Thoracic aorta (tissue), 2 donors: ENCODE results near the gene HERC3. TPM values are rescaled to one million over a fixed set of nuclear protein-coding genes. Genes with fewer than 3 reads are reported as not detected.
A peak's percentile ranks its signal among the peaks of the same experiment; 100 is the strongest.

Experiments used
- ATAC-seq: fragments of 150-250 bp; one replicate; pipeline ENCODE4 v1.8.0; 2017; ENCODE audit warnings: low read depth; ENCODE audit not compliant: insufficient number of reproducible peaks, low FRiP score
- DNase-seq: peaks from one replicate; pipeline ENCODE4 v3.0.0-alpha.2; 2020; ENCODE audit warnings: low spot score
- H3K27ac ChIP-seq, 2 donors: fragments of 200-600 bp; sonication (generic); 1 replicate in 1 of 2; 2 replicates in 1 of 2; pipeline ENCODE4 v1.5.1; 2016; ENCODE audit warnings: mild to moderate bottlenecking in 2 of 2, moderate library complexity in 2 of 2
- H3K27me3 ChIP-seq: fragments of 200-600 bp; sonication (generic); replicated peaks from 2 replicates; pipeline ENCODE4 v1.6.0; 2016; ENCODE audit warnings: mild to moderate bottlenecking; ENCODE audit not compliant: insufficient read depth
- H3K36me3 ChIP-seq: fragments of 200-600 bp; sonication (generic); one replicate; pipeline ENCODE4 v1.5.1; 2016
- H3K4me1 ChIP-seq, 2 donors: fragments of 200-600 bp; sonication (generic); 1 replicate in 1 of 2; 2 replicates in 1 of 2; pipeline versions ENCODE4 v1.5.1 to v1.6.0; 2016; ENCODE audit warnings: low read depth in 2 of 2, mild to moderate bottlenecking in 1 of 2; ENCODE audit not compliant: control insufficient read depth in 1 of 2
- H3K4me3 ChIP-seq: fragments of 200-600 bp; sonication (generic); 2 replicates; pipeline ENCODE4 v1.5.1; 2016; ENCODE audit warnings: mild to moderate bottlenecking
- H3K9me3 ChIP-seq: fragments of 200-600 bp; sonication (generic); 2 replicates; pipeline ENCODE4 v1.5.1; 2016
- total RNA-seq, 2 donors: library from RNA; depleted of rRNA; stranded (reverse); fragments of >200 nt; gene quantifications; one replicate each; pipeline versions ENCODE4 v1.1.0 to v1.2.3, GENCODE V29; 2016
- TF ChIP-seq, protein P1 (sequence below): fragments of 200-600 bp; sonication (generic); IDR thresholded peaks from one replicate; pipeline ENCODE4 v1.5.1; 2019; ENCODE audit warnings: antibody characterized with exemption

The HERC3 gene
- total RNA-seq, 2 donors from 2014 or later, result 34.5 to 51.4 TPM

DNA sequence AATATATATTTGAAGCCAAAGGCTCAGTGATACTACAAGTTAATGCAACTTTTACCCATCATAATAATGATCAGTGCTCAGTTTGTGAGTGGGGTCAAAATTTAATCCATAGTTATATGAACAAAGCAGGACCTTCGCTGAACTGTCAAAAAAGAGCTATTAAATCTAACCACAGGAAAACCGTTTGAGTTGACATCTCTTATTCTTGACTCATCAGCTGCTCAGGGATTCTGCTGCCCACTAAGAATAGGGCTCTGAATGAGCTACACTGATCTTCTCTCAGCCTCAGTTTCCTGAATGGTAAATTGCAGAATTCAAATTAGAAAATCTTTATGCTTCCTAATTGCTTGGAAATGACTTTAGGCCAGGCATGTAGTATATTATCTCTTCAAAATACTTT, 150.3 kb downstream of the HERC3 start:
- no peak for ATAC-seq
- no peaks in the 10 kb centered on the region for H3K9me3 ChIP-seq
- H3K27me3 ChIP-seq, result no peaks in the 10 kb centered on the region
- H3K4me3 ChIP-seq, result no peak overlapping the region
- peaks cover 3% of the 10 kb centered on the region for H3K36me3 ChIP-seq
- H3K27ac ChIP-seq, result no peak overlapping the region
- no peak for DNase-seq
- H3K4me1 ChIP-seq, result peaks cover 35 to 55% of the 10 kb centered on the region in 2 donors
- TF ChIP-seq, protein P1, sequence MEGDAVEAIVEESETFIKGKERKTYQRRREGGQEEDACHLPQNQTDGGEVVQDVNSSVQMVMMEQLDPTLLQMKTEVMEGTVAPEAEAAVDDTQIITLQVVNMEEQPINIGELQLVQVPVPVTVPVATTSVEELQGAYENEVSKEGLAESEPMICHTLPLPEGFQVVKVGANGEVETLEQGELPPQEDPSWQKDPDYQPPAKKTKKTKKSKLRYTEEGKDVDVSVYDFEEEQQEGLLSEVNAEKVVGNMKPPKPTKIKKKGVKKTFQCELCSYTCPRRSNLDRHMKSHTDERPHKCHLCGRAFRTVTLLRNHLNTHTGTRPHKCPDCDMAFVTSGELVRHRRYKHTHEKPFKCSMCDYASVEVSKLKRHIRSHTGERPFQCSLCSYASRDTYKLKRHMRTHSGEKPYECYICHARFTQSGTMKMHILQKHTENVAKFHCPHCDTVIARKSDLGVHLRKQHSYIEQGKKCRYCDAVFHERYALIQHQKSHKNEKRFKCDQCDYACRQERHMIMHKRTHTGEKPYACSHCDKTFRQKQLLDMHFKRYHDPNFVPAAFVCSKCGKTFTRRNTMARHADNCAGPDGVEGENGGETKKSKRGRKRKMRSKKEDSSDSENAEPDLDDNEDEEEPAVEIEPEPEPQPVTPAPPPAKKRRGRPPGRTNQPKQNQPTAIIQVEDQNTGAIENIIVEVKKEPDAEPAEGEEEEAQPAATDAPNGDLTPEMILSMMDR, result no peak

DNA sequence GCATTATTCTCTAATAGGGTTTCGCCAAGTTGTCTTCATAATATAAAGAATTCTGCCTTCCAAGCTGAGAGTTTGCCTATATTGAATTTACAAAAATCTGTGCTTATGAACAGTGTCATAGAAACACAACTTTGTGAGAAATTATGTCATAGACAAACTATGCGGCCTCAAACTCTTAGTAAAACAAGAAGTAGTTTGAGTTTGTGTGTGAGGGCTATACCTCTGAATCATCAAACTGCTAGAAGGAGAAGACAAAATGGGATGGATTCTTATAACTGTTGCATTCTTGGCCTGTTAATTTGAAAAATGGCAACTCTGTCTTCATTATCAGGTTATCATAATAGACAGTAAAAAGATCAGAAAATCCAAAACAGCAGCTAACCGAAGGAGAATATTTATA, 151.4 kb downstream of the HERC3 start:
- peak overlapping the region; percentile 27 to 58 for H3K27ac ChIP-seq
- peak; percentile 69 for ATAC-seq
- H3K36me3 ChIP-seq, result peaks cover 13% of the 10 kb centered on the region

DNA sequence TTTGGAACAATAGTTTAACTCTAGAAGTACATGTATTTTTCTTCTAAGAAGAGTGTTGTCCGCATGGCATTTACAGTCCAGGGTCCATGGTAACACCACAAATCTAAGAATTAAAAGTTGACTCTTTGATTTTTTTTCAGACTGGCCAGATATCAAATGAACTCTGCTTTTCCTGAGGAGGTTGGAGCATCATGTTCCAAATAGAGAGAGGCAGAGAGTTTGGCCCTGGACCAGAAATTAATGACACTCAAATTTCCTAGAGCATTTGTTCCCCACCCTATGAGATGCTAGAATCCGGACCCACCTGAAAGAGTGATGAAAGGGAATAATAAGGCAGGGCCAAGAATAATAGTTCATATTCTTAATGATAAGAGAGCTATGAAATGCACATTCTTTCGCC, 152.3 kb downstream of the HERC3 start:
- DNase-seq (no peak), ATAC-seq (no peak)
- no peaks in the 10 kb centered on the region for H3K27me3 ChIP-seq
- H3K27ac ChIP-seq, result peak overlapping the region; percentile 27 to 58
- H3K4me3 ChIP-seq, result no peak overlapping the region
- H3K36me3 ChIP-seq, result peaks cover 20% of the 10 kb centered on the region
- no peaks in the 10 kb centered on the region for H3K9me3 ChIP-seq
- TF ChIP-seq, protein P1, result no peak
- peaks cover 30 to 41% of the 10 kb centered on the region in 2 donors for H3K4me1 ChIP-seq

More for the DNA sequence above, 151.4 kb downstream of the HERC3 start:
- Histone ChIP-seq H3K4me1 (peaks cover 30 to 44% of the 10 kb centered on the region in 2 donors), H3K9me3 (no peaks in the 10 kb centered on the region), H3K4me3 (no peak overlapping the region), H3K27me3 (no peaks in the 10 kb centered on the region)
- DNase-seq, result no peak
- TF ChIP-seq, protein P1, result no peak

DNA sequence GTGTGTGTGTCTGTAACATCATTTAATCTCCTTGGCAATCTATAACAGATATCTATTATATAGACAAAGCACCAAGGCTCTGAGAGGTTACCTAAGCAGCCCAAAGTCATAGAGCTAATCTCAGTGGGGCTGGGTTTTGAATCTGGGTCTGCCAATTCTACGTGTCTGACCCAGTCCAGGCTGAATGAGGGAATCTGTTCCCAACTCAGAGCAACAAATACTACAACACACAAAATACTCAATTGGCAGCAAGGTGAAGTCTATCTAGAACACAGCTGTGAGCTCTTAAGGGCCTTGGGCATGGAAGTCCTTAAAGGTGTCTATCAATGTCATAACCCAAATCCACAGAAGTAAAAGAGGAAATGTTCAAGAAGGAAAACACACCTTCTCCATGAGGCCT, 152.9 kb downstream of the HERC3 start:
- ATAC-seq, result no peak
- Histone ChIP-seq H3K27me3 (no peaks in the 10 kb centered on the region), H3K4me1 (peaks cover 29 to 37% of the 10 kb centered on the region in 2 donors), H3K9me3 (no peaks in the 10 kb centered on the region), H3K27ac (peak overlapping the region; percentile 58), H3K4me3 (no peak overlapping the region), H3K36me3 (peaks cover 25% of the 10 kb centered on the region)
- TF ChIP-seq, protein P1, result no peak
- DNase-seq, result no peak

DNA sequence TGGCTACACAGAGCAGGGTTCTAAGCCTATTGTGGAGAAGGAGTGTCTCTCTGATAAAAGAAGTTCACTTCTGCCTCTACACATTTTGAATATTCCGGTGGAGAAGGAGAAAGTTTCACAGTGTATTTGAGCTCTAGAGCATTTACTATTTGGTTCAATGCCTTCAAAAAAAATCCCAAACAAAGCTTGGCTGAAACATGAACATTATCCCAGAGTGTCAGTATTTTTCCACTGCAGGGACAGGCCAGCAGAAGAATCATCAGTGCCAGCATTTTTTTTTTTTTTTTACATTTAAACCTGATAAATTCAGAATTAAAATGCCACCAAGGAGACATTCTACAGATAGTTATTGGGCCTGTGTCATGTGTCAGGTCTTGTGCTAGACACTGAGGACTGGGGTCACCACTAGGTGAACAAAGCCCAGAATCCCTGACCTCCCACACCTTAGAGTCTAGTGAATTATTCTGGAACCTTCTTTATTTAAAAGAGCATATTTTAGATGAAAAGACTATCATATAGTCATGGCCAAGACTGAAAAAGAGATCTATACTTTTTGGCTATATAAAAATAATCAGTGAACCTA, 153.4 kb downstream of the HERC3 start:
- TF ChIP-seq, protein P1, result no peak
- ATAC-seq (no peak), DNase-seq (no peak)
- no peak overlapping the region for H3K4me3 ChIP-seq
- H3K4me1 ChIP-seq, result peaks cover 25 to 33% of the 10 kb centered on the region in 2 donors
- no peaks in the 10 kb centered on the region for H3K27me3 ChIP-seq
- no peaks in the 10 kb centered on the region for H3K9me3 ChIP-seq
- H3K27ac ChIP-seq, result peak overlapping the region; percentile 58
- peaks cover 28% of the 10 kb centered on the region for H3K36me3 ChIP-seq
